ENCODE measurements around the gene ITPKB.

The ITPKB gene

DNA sequence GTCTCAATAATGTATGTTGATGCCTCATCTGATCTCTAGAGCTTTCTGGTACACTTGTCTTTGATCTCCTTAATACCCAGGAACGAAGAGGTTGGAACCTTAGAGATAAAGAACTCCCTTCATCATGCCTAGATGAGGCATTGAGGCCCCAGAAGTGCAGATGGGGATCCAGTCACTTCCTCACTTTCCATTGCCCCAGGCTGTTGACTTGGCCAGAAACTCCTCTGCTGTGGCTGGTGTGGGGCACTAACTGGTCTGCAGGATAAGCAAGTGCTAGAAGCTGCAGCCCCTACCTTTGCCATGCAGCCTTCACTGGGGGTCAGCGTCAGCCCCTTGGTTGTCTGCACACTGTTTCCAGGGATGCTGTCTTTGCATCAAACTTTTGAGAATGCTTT, 140.6 kb downstream of the ITPKB start:
- no peak for FAIRE-seq

GRCh38 chr1:226597616-226598454, 141.2 kb downstream of the ITPKB start:
- FAIRE-seq, result no peak

- FAIRE-seq, result no peak
Measured at GRCh38 chr1:226596531-226597165, 142.4 kb downstream of the ITPKB start.

DNA sequence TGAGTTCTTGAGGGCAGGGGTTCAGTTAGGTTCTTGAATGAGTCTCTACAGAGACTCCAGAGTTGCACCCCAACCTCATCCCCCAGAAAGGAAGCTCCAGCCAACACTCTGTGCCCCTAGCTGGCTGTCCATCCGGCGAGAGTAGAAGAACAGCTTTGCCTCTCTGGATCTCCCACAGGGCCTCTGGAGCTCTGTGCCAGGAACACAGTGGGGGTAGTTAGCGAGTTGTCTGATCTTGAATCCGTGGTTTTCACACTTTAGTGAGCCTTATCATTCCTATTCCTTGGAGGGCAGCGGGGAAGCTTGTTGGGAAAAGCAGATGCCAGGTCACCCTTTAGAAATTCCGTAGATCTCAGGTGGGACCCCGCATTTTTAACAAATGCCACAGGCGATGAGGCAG, 145.5 kb downstream of the ITPKB start:
- FAIRE-seq, result no peak

GRCh38 chr1:226590614-226591013, 148.5 kb downstream of the ITPKB start:
- no peak for FAIRE-seq

DNA sequence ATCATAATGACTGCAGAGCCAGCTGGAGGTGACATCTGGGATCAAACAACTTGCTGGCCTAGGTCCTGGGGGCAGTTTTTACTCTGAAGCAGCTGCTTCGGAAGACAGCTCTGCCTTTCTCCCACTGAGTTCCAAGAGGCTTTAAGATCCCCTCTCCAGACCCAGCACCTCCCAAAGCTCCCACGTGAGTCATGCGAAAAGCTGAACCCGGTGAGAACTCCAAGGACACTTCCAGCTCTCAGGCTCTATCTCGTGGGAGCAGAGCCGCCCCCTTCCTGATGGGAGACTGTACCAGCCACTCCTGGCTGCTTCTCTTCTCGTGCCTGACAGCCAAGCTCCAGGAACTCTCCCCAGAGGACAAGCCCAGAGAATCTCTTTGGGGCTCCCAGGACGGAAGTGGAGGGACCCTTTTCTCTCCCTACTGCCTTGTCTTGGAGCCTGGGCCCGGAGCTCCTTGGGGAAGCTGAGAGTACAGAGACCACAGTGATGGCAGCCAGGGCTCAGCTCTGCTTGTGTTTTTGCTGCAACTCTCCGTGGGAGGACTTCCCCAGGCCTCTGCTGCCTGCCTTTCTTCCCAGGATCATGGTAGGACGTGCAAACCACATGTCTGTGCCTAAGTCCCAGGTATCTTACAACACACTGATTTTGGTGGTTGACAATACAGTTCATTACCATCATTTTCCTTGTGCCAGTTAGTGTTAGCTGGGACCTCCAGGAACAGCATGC, 149.9 kb downstream of the ITPKB start:
- no peak for FAIRE-seq

GRCh38 chr1:226588484-226588883, 150.6 kb downstream of the ITPKB start:
- FAIRE-seq, result no peak

DNA sequence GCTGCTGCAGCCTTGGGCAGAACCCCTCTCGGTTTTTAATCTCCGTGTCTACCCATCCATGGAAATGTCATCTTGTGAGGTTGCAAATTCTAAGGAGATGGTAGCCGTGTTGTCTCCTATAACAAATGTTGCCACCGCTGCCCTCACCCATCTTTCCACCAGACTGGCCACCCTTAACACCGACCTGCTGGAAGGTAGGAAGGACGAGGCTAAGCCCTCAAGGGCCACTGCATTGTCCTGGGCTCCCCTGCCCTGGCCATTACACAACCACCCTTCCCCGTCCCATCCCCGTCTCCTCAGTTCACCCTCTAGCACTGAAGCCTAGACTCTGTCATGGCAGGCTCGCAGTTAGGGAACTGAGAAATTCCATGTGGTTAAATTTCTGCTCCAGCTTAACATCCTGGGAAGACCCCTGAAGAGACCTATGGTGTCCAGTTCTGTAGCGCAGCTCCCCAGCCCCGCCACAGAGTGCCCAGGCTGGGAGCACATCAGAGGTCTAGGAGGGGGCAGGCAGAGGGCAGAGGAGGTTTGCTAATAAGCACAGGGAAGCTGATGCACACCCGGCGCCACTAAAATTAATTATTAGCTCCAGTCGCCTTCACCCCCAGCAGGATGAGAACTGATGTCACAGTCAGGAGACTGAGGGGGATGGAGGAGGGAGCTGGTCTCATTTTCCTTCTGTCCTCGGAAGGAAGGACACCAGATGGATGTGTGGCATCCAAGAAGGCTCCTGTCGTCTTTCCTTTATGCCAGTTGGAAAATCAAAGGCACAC, 152.2 kb downstream of the ITPKB start:
- no peak for FAIRE-seq

GRCh38 chr1:226586116-226586515, 153.0 kb downstream of the ITPKB start:
- no peak for FAIRE-seq

DNA sequence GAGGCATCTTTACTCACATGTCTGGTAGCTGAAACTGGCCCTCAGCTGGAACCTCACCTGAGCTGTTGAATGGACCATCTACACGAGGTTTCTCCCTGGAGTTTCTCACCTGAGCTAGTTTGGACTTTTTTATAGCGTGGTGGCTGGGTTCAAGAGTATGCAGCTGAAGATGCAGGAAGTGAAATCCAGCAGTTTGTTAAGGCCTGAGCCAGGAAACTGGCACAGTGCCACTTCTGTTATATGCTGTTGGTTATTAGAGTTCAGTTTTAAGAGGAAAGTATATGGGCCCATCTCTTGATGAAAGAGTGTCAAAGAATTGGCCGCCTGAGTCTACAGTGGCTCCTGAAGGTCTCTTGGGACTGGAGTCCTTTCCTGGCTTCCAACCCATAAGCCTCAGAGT, 154.9 kb downstream of the ITPKB start:
- FAIRE-seq, result no peak

GRCh38 chr1:226582966-226583365, 156.1 kb downstream of the ITPKB start:
- FAIRE-seq, result no peak
